Stimulated activated CD4-positive, alpha-beta T cell treated with anti-CD3 and anti-CD28 coated beads, Interleukin-1b, Interleukin-23, amount 100 ng/mL, for 48 hours (primary cell): ENCODE data around the gene IL7R.

Experiments used
- DNase-seq: peaks from one replicate; pipeline ENCODE4 v3.0.0-alpha.2; 2020

Gene IL7R

GRCh38 chr5:35919191-35919590 is 62.5 kb downstream of the IL7R start:
- DNase-seq, result peak; percentile 43

GRCh38 chr5:35920890-35921289 is 64.2 kb downstream of the IL7R start:
- no peak for DNase-seq

GRCh38 chr5:35921930-35922329 is 65.2 kb downstream of the IL7R start:
- DNase-seq, result no peak

GRCh38 chr5:35922468-35922867 is 65.8 kb downstream of the IL7R start:
- no peak for DNase-seq

- DNase-seq, result no peak
These were observed 67.6 kb downstream of the IL7R start for GRCh38 chr5:35924122-35924949.

GRCh38 chr5:35924950-35925722 is 68.4 kb downstream of the IL7R start:
- peak; percentile 90 for DNase-seq

GRCh38 chr5:35926389-35927051 is 69.8 kb downstream of the IL7R start:
- peak; percentile 61 for DNase-seq
